Stimulated activated CD4-positive, alpha-beta T cell treated with anti-CD3 and anti-CD28 coated beads, Interleukin-15, amount 100 ng/mL, for 1 hour (primary cell): Measurements from ENCODE around the gene MEF2B.
"Not testable (repeated sequence)": the region's sequence is repeated elsewhere in the genome, so short reads cannot be mapped to it uniquely, and the experiment has no call there.

ENCODE experiments used
- DNase-seq, 2 donors: peaks; one replicate each; pipeline ENCODE4 v3.0.0-alpha.2; 2020; ENCODE audit warnings: low read depth in 1 of 2, low spot score in 1 of 2

MEF2B gene

DNA sequence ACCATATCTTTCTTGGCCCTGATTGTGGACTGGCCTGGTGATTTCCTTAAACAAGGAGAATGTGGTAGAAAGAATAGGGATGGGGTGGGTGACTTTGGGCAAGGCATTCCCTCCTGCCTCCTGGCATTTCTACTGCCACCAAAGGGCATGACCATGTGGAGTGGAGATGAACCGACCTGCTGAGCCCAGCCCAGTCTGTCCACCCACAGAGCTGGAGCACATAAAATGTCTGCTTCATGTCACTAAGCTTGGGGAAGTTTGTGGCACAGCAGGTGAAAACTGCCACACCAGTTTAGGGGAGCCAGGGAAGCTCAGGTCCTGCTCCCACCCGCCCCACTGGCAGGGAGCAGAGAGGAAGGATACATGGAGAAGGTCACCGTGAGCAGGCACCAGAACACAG, 38.1 kb downstream of the MEF2B start:
- DNase-seq: no peak

DNA sequence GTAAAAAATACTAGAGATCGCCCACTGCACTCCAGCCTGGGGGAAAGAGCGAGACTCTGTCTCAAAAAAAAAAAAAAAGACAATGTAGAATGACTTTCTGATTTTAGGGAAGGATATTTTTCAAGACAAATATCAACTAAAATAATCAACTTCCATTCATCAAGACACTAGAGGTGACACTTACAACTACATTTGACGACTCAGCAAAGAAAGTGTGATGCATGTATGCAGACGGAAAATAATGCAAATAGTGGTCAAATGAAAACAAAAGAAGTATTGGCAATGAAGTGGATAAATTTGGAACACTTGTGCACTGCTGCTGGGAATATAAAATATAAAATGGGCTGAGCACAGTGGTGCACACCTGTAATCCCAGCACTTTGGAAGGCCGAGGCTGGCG, 44.0 kb downstream of the MEF2B start:
- DNase-seq: no peak

DNA sequence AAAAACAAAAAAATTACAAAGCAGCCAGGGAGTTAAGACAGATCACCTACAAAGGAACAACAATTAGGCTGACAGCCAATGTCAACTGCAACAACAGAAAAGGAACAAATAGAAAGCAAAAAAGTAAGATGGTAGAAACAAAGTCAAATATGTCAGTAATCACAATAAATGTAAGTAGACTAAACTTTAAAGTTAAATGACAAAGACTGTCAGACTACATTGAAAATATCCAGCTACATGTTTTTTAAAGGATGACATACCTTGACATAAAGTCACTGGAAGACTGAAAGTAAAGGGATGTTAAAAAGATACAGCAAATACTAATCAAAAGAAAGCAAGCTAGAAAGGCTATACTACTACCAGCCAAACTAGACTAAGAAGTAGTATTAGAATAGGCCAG, 46.7 kb downstream of the MEF2B start:
- no peak for DNase-seq

DNA sequence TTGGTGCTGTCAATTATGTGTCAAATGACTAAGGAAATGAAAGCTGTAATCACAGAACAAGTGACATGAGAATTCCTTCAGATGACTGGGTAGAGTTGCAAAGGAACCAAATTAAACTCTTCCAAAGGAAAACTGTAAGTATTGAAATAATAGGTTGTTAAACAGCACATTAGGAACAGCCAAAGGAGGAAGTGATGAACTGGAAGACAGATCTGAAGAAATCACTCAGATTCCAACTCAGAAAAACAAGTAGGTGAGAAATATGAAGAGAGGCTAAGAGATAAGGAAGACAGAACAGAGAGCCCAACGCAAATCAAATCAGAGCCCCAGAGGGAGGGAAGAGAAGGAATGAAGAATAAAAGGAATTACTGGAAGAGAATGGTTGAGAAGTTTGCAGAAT, 47.2 kb downstream of the MEF2B start:
- no peak for DNase-seq

DNA sequence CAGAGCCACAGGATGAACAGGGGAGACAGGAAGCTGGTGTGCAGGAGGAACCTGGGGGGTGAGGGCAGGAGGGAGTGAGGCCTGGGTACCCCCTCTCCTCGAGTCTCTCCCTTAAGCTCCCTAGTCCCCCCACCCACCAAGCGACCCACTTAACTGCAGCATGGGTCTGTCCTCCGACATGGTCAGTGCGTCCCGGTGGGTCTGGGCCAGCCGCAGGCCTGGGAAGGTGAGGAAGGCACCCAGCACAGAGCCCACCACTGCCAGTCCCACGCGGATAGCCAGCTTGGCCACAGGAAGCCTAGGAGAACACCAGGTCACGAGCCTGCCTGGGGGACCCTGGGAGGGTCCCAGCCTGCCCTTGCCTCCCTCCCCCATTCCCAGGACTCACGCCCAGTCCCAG, 48.7 kb downstream of the MEF2B start:
- DNase-seq: no peak

DNA sequence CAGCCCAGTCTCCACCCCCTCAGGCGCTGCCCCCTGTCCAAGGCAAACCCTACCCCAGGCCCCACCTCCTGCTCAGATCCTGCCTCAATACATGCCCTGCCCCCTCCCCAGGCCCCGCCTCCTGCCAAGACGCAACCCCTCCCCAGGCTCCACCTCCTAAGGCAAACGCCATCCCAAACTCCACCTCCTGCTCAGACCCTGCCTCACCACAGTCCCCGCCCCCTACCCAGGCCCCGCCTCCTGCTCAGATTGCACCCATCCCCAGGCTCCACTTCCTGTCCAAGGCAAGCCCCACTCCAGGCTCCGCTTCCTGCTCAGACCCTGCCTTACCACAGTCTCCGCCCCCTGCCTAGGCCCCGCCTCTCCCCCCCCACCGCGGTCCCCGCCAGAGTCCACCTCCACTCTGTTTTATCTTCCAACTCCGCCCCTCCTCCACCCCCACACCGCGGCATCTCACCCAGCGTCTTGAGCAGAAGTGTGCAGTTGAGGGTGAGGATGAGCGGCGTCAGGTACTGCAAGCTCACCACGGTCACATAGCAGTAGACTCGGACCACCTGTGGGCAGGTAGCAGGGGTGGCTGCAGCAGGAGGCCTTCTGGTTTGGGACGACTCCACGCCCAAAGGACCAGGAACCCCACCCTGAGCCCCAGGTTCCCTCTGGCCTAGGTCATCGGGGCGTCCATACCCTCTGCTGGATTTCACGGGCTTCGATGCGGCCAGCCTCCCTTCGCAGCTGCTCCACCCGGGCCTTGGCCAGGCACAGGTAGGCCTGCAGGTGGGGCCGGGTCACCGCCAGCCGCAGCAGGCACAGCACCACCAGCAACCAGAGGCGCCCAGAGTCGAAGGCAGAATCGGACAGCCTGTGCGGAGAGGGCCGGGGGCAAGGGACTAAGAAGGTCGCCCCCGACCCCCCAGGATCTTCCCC, 49.5 kb downstream of the MEF2B start:
- no peak for DNase-seq

DNA sequence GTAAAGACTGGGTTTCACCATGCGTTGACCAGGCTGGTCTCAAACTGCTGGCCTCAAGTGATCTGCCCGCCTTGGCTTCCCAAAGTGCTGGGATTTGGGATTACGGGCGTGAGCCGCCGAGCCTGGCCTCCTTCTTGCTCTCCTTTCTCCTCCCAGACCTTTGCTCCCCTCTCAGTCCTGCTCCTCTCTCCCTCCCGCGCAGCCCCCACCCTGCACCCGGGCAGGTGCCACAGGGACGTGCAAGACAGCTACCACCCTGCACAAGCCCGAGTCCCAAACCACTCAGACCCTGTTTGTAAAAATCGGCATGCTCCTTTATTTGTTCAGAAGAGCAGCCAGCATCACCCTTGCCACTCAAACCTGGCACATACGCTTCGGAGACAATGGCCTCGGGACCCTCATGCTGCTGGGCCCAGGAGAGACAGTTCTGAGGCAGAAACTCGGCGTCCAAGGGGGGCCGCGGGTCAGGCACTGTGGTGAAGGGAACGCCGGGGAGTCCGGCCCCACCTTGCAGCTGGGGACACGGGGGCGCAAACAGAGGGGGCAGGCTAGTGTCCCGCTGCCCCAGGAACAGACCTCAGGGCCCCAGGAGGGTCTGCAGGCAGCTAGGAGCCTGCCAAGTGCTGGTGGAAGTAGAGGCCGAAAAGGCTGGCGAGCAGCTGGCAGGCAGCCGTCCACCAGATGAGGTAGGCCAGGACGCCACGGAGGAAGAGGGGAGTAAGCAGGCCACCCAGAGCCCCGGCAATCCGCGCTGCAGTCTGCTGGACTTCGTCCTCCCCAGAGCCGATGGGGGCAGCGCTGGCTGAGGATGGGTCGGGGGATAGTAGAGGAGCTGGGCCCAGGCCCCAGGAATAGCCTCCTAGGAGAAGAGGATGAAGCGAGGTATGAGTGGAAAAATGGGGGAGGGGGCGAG, 50.5 kb downstream of the MEF2B start:
- DNase-seq: no peak

DNA sequence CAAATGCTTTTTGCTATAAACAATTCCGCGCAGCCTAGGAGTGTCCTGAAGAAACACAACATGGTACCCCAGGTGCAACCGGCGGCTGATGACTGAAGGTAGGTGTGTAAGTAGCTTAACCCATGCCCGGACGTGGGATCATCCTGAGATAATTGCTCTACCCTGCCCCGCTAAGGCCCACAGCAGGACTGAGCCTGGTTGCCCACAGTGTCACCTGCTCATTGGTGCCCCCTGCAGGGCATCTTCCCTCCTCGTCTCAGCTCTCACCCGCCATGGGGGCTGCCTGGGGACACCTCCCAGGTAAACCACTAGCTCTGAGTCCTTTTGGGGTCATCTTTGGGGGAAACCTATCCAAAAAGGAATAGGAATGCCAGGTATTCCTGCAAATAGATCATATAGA, 54.1 kb downstream of the MEF2B start:
- peak in 1 of 2 donors; percentile 19 for DNase-seq

DNA sequence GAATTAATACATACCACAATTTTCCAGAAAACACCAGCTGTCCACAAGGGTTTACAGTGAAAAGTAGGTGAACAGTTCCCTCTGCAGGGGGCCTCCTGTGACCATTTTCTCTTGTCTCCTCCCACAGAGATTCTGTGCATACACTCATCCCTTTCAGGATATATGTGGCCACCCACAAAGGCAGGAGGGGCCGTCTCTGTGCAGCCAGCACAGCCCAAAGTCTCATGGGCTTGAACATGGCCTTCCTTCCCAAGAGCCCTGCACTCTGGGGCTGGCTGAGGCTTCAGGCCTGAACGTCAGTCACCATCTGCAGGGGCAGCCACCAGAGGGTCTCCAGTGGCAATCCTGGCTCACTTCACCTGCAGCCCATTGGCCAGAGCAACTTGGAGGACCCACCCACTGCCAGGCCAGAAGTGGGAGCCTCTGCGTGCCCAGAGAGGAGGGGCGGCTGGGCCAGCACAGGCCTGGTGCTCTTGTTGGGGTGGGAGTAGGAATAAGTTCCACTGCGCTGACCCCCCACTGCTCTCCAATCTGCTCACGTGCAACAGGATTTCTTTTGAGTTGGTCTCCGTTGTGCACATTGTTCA, 56.9 kb downstream of the MEF2B start:
- DNase-seq: no peak

DNA sequence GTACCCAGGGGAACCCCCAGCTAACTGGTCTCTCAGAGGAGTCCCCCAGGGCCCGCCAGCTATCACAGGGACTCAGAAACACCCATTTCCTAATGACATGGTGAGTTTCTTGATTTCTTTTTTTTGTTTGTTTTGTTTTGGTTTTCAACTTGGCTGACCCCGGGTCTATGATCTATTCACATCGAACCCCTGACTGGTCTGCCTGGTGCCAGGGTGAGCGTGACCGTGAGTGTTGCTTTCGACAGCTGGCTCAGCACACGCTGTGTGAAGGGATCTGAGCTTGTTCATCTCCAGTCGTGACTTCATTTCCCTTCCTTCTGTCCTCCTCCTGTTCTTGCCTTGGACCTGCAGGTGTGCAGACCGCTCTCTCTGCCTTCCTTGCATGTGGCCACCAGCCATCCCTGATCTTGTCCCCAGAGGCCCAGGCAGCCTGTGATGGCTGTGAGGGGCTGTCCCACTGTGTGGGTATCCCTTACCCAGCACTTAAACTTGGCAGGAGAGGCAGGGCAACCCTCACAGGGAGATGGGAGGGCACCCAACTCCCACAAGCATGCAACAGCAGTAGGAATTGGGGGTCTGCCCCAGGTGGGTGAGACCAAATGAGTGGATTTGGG, 58.0 kb downstream of the MEF2B start:
- no peak for DNase-seq

DNA sequence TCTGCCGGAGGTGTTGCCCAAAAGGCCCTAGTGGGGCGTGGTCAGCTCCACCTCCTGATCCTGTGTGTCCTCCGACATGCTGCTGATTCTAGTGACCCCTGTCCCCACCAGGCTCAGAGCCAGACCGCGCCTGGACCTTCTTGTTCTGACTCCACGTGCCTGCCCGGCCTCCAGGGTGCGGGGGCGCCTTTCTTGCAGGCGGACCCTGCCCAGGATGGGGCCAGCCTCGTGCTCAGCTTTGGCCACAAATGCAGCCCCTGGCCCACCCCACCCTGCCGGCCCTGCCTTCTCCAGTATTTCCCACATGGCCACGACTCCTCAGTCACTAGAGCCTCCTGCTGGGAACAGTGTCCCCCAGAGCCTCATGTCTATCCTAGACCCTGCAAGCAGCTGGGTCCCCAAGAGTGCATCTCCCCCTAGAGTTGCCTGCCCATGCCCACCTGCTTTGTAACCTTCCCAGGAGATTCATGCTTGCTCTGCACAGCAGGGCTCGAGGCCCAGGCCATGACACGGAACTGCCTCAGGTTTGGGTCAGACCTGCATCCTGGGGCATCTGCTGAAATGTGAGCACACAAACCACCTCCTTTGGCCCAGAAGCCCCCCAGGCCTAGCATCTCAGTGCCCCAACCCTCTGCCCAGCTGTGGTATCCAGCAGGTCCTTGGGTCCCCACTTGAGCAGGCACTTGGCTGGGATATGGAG, 58.8 kb downstream of the MEF2B start:
- DNase-seq: no peak

DNA sequence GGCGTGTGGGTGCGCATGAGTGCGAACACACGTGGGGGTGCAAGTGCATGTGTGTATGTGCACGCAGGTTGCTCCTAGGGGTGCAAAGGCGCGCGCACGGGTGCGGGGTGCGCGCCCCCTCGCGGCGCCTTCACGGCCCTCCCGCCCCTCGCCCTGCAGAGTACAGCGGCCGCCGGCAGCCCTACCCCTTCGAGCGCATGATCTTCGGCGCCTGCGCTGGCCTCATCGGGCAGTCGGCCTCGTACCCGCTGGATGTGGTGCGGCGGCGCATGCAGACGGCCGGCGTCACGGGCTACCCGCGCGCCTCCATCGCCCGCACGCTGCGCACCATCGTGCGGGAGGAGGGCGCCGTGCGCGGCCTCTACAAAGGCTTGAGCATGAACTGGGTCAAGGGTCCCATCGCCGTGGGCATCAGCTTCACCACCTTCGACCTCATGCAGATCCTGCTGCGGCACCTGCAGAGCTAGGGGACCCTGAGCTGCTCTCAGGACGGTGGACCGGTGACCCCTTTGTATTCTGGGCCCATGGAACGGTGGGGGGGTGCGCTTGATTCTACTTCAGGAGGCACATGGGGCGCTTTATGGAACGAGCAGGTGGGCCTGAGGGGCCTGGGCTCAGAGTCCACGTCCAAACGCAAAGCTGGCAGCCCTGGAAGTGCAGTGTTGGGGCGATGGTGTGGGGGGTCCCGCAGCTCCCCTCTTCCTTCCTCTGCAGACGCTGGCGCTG, 59.5 kb downstream of the MEF2B start:
- DNase-seq: no peak

DNA sequence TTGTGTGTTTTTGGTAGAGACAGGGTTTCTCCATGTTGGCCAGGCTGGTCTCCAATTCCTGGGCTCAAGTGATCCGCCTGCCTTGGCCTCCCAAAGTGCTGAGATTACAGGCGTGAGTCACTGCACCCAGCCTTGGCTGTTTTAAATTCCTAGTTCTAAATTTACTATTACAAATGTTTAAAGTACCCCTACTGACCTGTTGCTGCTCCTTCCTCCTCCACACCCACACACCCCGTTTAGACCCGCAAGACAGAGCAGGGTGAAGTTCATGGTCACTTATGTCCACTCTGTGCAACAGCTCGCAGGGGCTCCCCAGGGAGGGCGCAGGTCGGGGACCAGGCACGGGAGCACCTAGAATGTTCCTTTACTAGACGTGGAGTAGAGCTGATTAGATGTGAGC, 60.5 kb downstream of the MEF2B start:
- DNase-seq: no peak

DNA sequence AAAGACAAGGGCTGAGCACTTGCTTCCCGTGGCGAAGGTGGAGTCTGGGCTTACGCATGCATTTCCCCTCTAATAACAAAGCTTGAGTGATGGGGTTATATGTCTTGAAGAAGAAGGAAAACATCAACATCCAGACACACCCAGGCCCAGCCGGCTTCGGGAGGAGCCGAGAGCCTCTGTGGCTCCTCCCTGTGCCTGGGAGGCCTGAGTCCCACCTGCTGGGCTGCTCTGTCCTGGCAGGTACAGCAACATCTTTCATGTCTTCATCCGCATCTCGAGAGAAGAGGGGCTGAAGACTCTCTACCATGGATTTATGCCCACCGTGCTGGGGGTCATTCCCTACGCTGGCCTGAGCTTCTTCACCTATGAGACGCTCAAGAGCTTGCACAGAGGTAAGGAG, 62.4 kb downstream of the MEF2B start:
- no peak for DNase-seq

DNA sequence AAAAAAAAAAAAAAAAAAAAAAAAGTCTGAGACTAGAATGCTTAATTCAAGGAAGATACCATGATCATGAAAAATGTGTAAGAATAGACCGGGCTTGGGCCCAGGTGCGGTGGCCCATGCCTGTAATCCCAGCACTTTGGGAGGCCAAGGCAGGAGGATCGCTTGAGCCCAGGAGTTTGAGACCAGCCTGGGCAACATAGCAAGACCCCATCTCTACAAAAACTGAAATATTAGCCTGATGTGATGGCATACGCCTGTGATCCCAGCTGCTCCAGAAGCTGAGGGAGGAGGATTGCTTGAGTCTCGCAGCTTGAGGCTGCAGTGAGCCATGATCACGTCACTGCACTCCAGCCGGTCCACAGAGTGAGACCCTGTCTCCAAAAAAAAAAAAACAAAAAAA, 63.1 kb downstream of the MEF2B start:
- DNase-seq: not testable (repeated sequence)

DNA sequence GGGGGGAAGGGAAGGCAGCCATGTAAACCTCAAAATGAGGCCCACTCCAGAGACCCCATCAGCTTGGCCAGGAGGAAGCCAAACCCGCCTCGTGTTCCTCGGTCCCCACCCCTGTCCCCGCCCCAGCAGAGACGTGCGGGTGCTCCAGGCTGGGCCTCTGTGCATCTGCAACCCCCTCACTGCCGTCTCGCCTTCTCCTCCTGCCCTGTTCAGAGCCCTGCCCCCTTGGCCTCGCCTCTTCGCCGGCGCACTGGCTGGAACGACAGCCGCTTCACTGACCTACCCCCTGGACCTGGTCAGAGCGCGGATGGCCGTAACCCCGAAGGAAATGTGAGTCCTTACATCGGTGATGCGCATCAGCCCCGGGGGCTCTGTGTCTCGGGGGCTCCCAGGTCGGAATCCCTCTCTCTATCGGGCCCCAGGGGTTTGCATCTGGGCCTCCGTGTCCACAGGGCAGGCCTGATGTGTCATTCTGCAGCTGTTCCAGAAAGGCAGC, 64.0 kb downstream of the MEF2B start:
- no peak for DNase-seq

DNA sequence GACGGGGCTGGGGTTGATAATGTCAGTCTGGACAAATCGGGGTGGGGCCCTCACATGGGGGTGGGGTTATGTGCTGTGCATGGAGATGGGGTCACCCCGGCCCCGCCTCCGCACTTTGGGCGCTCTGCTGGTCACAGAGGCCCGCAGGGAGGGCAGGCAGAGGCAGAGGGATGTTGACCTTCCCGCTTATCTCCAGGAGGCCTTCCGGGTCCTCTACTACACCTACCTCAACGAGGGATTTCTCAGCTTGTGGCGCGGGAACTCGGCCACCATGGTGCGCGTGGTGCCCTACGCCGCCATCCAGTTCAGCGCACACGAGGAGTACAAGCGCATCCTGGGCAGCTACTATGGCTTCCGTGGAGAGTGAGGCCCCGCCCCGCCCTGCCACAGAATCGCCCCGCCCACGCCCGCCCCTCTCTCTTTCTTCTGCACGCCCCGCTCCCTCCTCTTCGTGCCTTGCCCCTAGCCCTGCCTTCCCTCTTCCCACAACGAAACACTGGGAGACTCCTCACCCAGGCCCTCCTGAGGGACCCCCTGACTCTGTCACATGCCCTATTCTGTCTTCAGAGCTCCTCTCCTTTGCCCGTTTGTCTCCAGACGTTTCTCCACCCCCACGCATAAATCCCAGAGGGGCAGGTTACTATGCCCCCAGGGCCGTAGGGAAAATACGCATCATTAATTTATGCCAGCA, 64.6 kb downstream of the MEF2B start:
- no peak for DNase-seq

DNA sequence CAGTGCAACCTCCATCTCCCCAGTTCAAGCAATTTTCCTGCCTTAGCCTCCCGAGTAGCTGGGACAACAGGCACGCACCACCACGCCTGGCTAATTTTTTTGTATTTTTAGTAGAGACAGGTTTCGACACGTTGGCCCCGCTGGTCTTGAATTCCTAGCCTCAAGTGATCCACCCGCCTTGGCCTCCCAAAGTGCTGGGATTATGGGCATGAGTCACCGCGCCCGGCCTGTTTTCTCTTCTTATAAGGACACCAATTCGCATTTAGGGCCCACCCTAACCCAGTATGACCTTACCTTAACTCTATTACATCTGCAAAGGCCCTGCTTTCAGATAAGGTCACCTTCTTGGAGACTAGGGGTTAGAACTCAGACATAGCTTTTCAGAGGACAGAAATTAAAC, 66.9 kb downstream of the MEF2B start:
- no peak for DNase-seq

DNA sequence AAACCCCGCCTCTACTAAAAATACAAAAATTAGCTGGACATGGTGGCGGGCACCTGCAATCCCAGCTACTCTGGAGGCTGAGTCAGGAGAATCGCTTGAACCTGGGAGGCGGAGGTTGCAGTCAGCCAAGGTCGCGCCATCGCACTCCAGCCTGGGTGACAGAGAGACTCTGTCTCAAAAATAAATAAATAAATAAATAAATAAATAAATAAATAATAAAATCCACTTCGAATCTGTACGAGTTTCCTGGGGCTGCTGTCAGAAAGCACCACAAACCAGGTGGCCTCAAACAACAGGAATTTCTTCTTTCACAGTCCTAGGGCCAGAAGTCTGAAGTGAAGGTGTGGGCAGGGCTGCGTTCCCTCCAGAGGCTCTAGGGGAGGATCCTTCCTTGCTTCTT, 67.5 kb downstream of the MEF2B start:
- DNase-seq: not testable (repeated sequence)
